ENCODE data around the gene PNPLA8.

PNPLA8 gene

DNA sequence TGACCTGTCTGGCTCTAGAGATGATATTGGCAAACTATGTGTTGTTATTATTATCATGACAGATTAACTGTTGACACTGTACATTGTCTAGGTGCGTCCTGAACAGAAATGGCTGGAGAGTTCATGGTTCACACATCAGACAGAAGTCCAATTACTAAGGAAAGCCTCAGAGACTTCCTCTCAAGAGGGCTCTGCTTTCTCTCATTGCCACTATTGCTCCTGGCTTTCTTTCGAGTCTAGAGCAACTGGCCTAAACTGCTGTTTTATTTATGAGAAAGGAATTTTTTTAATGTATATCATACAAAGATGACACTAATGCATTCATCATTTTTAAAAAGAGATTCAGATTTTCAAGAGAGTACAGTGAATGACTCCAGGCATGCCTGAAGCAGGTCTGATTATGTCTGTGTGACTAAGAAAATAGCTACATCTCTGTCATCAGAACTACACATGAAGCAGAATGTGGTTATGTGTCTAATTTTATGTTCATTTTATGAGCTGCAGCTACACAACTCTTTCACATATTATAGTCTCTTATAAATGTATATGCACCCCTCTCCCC is 100.1 kb downstream of the PNPLA8 start:
- H3K4me2 ChIP-seq (ENCODE audit: low read depth, low read length, poor library complexity, severe bottlenecking): no peak overlapping the region
- peaks cover 45% of the 10 kb centered on the region for H3K27me3 ChIP-seq (ENCODE audit: insufficient read depth, low read length, poor library complexity, severe bottlenecking)

DNA sequence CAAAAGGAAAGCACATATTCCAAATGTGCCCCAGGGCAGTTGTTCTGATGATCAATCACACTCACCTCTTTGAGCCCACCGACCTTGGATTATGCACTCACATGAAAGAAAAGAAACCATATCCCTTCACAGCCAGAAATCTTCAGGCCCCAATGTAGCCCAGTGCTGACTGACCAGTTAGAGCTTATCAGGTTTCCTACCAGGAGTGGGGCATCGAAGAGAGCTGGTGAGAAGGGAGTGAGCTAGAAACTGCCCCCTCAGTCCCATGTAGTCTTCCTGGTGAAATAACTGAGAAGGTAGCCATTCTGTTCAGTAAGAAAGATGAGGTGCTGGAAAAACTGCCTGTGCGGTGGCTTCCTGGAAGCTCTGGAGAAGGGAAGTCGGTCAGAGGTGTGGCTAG is 101.9 kb downstream of the PNPLA8 start:
- Histone ChIP-seq H4K20me1 (ENCODE audit: insufficient read depth, low read length, poor library complexity, severe bottlenecking) (no peaks in the 10 kb centered on the region), H3K9me2 (replicated peaks; ENCODE audit: low read depth, low read length) (no peaks in the 10 kb centered on the region), H3K9me3 (ENCODE audit: insufficient read depth, low read depth, low read length) (no peaks in the 10 kb centered on the region), H3K27me3 (ENCODE audit: insufficient read depth, low read length, poor library complexity, severe bottlenecking) (peaks cover 37% of the 10 kb centered on the region), H3K4me2 (ENCODE audit: low read depth, low read length, poor library complexity, severe bottlenecking) (no peak overlapping the region), H3K4me3 (ENCODE audit: low read length, poor library complexity, severe bottlenecking) (no peak overlapping the region), H3K79me2 (ENCODE audit: insufficient read depth, low read length) (no peaks in the 10 kb centered on the region), H3K4me1 (ENCODE audit: insufficient read depth, low read length, poor library complexity, severe bottlenecking) (peaks cover 12% of the 10 kb centered on the region), H3K36me3 (ENCODE audit: insufficient read depth, low read length) (no peaks in the 10 kb centered on the region), H3K9ac (ENCODE audit: low read depth, low read length, poor library complexity, severe bottlenecking) (no peak overlapping the region), H3F3A (ENCODE audit: low read depth) (no peaks in the 10 kb centered on the region), H2AFZ (ENCODE audit: low read length) (no peak overlapping the region)
- TF ChIP-seq, protein P1, sequence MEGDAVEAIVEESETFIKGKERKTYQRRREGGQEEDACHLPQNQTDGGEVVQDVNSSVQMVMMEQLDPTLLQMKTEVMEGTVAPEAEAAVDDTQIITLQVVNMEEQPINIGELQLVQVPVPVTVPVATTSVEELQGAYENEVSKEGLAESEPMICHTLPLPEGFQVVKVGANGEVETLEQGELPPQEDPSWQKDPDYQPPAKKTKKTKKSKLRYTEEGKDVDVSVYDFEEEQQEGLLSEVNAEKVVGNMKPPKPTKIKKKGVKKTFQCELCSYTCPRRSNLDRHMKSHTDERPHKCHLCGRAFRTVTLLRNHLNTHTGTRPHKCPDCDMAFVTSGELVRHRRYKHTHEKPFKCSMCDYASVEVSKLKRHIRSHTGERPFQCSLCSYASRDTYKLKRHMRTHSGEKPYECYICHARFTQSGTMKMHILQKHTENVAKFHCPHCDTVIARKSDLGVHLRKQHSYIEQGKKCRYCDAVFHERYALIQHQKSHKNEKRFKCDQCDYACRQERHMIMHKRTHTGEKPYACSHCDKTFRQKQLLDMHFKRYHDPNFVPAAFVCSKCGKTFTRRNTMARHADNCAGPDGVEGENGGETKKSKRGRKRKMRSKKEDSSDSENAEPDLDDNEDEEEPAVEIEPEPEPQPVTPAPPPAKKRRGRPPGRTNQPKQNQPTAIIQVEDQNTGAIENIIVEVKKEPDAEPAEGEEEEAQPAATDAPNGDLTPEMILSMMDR (conservative IDR thresholded peaks at IDR 0.05; ENCODE audit: low read length): no peak
- TF ChIP-seq EZH2phosphoT487 (IDR thresholded peaks at IDR 0.05; ENCODE audit: borderline replicate concordance): no peak

More for the DNA sequence above, 100.1 kb downstream of the PNPLA8 start:
- no peak for TF ChIP-seq EZH2phosphoT487 (IDR thresholded peaks at IDR 0.05; ENCODE audit: borderline replicate concordance)
- TF ChIP-seq, protein P1 (conservative IDR thresholded peaks at IDR 0.05; ENCODE audit: low read length): no peak
- Histone ChIP-seq H3K4me3 (ENCODE audit: low read length, poor library complexity, severe bottlenecking) (no peak overlapping the region), H4K20me1 (ENCODE audit: insufficient read depth, low read length, poor library complexity, severe bottlenecking) (no peaks in the 10 kb centered on the region), H3F3A (ENCODE audit: low read depth) (no peaks in the 10 kb centered on the region), H3K4me1 (ENCODE audit: insufficient read depth, low read length, poor library complexity, severe bottlenecking) (peaks cover 5% of the 10 kb centered on the region), H3K9me3 (ENCODE audit: insufficient read depth, low read depth, low read length) (no peaks in the 10 kb centered on the region), H3K36me3 (ENCODE audit: insufficient read depth, low read length) (no peaks in the 10 kb centered on the region), H3K9me2 (replicated peaks; ENCODE audit: low read depth, low read length) (no peaks in the 10 kb centered on the region), H3K79me2 (ENCODE audit: insufficient read depth, low read length) (no peaks in the 10 kb centered on the region), H3K9ac (ENCODE audit: low read depth, low read length, poor library complexity, severe bottlenecking) (no peak overlapping the region), H2AFZ (ENCODE audit: low read length) (no peak overlapping the region)

DNA sequence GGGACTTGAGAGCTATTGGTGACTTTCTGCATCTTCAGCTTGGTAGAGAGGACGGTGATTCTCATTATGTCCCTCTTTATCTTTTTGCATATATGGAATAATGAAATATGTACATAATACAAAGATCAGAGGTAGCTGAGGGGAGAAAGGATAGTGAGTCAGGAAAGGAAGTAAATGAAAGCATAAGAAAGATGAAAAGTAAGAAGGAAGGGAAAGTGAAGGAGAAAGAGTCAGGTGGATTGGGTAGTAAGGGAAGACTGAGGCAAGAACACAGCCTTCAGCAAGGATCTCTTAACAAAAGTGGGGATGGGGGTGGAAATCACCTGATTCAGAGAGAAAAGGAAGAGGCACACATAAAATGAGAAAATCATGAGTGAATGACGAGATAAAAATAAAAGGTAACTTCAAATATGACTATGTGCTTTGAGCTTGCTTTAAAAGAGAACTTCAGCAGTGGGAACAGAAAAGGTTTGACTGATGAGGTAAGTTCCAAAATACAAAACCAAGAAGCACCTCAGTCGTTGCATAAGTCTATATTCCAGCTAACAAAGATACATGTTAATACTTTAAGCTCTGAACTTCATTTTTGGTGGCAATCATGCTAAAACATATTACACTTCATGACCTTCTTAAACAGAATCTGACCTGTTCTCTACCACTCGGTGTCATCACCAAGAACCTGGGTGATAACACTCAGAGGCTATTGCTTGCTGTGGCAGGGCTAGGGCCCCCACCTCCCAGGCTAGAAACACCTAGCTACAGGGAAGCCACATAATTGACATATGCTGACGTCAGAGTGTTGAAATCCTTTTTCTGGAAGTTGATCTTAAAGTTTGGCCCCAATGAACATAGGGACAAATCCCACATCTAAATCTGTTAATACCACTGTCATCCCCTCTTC is 102.6 kb downstream of the PNPLA8 start:
- Histone ChIP-seq H3F3A (ENCODE audit: low read depth) (no peaks in the 10 kb centered on the region), H3K9me2 (replicated peaks; ENCODE audit: low read depth, low read length) (no peaks in the 10 kb centered on the region), H4K20me1 (ENCODE audit: insufficient read depth, low read length, poor library complexity, severe bottlenecking) (no peaks in the 10 kb centered on the region), H3K79me2 (ENCODE audit: insufficient read depth, low read length) (no peaks in the 10 kb centered on the region), H3K4me1 (ENCODE audit: insufficient read depth, low read length, poor library complexity, severe bottlenecking) (peaks cover 12% of the 10 kb centered on the region), H3K4me3 (ENCODE audit: low read length, poor library complexity, severe bottlenecking) (no peak overlapping the region), H3K9ac (ENCODE audit: low read depth, low read length, poor library complexity, severe bottlenecking) (no peak overlapping the region), H3K36me3 (ENCODE audit: insufficient read depth, low read length) (no peaks in the 10 kb centered on the region), H3K27me3 (ENCODE audit: insufficient read depth, low read length, poor library complexity, severe bottlenecking) (peaks cover 37% of the 10 kb centered on the region), H3K4me2 (ENCODE audit: low read depth, low read length, poor library complexity, severe bottlenecking) (no peak overlapping the region), H3K9me3 (ENCODE audit: insufficient read depth, low read depth, low read length) (no peaks in the 10 kb centered on the region), H2AFZ (ENCODE audit: low read length) (no peak overlapping the region)
- TF ChIP-seq EZH2phosphoT487 (IDR thresholded peaks at IDR 0.05; ENCODE audit: borderline replicate concordance): no peak
- TF ChIP-seq, protein P1 (conservative IDR thresholded peaks at IDR 0.05; ENCODE audit: low read length): no peak

Measured in Loucy (cell line).